Neural progenitor cell (in vitro differentiated cells): ENCODE data around the gene GID4. TPM values are rescaled to one million over a fixed set of nuclear protein-coding genes. Genes with fewer than 3 reads are reported as not detected.

Experiments
- DNase-seq: peaks from one replicate; pipeline ENCODE4 v3.0.0-alpha.2; 2016; ENCODE audit warnings: low spot score
- H2AFZ ChIP-seq: fragments of 200-600 bp; sonication (generic); replicated peaks from 2 replicates; pipeline ENCODE4 v1.6.1; 2016; ENCODE audit warnings: antibody characterized with exemption
- H3F3A ChIP-seq: fragments of 200-600 bp; sonication (generic); 2 replicates; pipeline ENCODE4 v1.6.1; 2016; ENCODE audit warnings: antibody characterized with exemption, low read depth
- H3K27ac ChIP-seq: fragments of 200-600 bp; sonication (generic); 2 replicates; pipeline ENCODE4 v1.5.1; 2016; ENCODE audit warnings: mild to moderate bottlenecking
- H3K27me3 ChIP-seq: fragments of 200-600 bp; sonication (generic); 2 replicates; pipeline ENCODE4 v1.6.1; 2016; ENCODE audit warnings: mild to moderate bottlenecking, moderate library complexity
- H3K36me3 ChIP-seq: fragments of 200-600 bp; sonication (generic); 2 replicates; pipeline ENCODE4 v1.5.1; 2016
- H3K4me1 ChIP-seq: fragments of 200-600 bp; sonication (generic); 2 replicates; pipeline ENCODE4 v1.6.1; 2016; ENCODE audit warnings: mixed run types
- H3K4me2 ChIP-seq: fragments of 200-600 bp; sonication (generic); 2 replicates; pipeline ENCODE4 v1.6.1; 2016
- H3K4me3 ChIP-seq: fragments of 200-600 bp; sonication (generic); 2 replicates; pipeline ENCODE4 v1.5.1; 2016
- H3K79me2 ChIP-seq: fragments of 200-600 bp; sonication (generic); 2 replicates; pipeline ENCODE4 v1.6.1; 2016; ENCODE audit warnings: low read depth
- H3K9ac ChIP-seq: fragments of 200-600 bp; sonication (generic); 2 replicates; pipeline ENCODE4 v1.6.1; 2016
- H3K9me3 ChIP-seq: fragments of 200-600 bp; sonication (generic); 2 replicates; pipeline ENCODE4 v1.5.1; 2016; ENCODE audit warnings: low read depth
- H4K20me1 ChIP-seq: fragments of 200-600 bp; sonication (generic); 2 replicates; pipeline ENCODE4 v1.6.1; 2016; ENCODE audit warnings: low read depth
- H3K27ac Mint-ChIP-seq: 3 replicates; pipeline ENCODE4 v1.8.0; 2021; ENCODE audit warnings: mixed read lengths
- H3K27me3 Mint-ChIP-seq: 2 replicates; pipeline ENCODE4 v1.8.0; 2022; ENCODE audit warnings: low read depth, mild to moderate bottlenecking, inconsistent platforms, moderate library complexity, mixed read lengths; ENCODE audit not compliant: insufficient read depth
- H3K36me3 Mint-ChIP-seq: 3 replicates; pipeline ENCODE4 v1.8.0; 2021; ENCODE audit warnings: mixed read lengths
- H3K4me1 Mint-ChIP-seq: 3 replicates; pipeline ENCODE4 v1.8.0; 2021; ENCODE audit warnings: mixed read lengths
- H3K4me3 Mint-ChIP-seq: 3 replicates; pipeline ENCODE4 v1.8.0; 2021; ENCODE audit warnings: mild to moderate bottlenecking, moderate library complexity, mixed read lengths
- H3K9me3 Mint-ChIP-seq: 3 replicates; pipeline ENCODE4 v1.8.0; 2020; ENCODE audit warnings: mixed read lengths
- EZH2 ChIP-seq: fragments of 200-600 bp; sonication (generic); IDR thresholded peaks from 2 replicates; pipeline ENCODE4 v1.6.1; 2017; ENCODE audit warnings: antibody characterized with exemption, mild to moderate bottlenecking, moderate library complexity
- EZH2phosphoT487 ChIP-seq: fragments of 200-600 bp; sonication (generic); IDR thresholded peaks from 2 replicates; pipeline ENCODE4 v1.6.1; 2017; ENCODE audit warnings: antibody characterized with exemption
- total RNA-seq: library from RNA; depleted of rRNA; stranded (reverse); fragments of >200 nt; gene quantifications from 2 replicates; pipeline ENCODE4 v1.2.3, GENCODE V29; 2015; ENCODE audit warnings: low replicate concordance
- TF ChIP-seq, protein P1 (sequence below): fragments of 200-600 bp; sonication (generic); IDR thresholded peaks from 2 replicates; pipeline ENCODE4 v1.5.1; 2017; ENCODE audit warnings: antibody characterized with exemption, mild to moderate bottlenecking

The GID4 gene
- total RNA-seq, 1 donor from 2014 or later, result 10.6 TPM

DNA sequence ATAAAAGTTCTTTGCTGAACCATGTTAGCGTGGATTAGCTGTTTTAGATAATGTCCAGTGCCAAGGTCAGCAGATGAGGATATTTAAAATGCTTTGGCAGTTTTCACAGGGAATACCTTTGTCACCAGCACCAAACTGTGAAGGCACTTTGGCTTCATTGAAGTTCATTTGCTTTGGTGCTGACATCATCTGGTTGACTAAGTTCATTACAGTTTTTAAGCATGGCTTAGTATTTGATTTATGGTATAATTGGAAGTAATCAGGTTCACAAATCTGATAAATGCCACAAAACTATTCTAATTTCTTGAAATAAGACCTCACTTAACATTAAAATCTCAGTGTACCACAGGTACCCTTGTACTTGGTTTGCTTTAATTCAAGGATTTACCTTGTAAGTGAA, 4.3 kb downstream of the GID4 start:
- no peak overlapping the region for H3K4me3 ChIP-seq
- peaks cover 28% of the 10 kb centered on the region for H3K4me1 Mint-ChIP-seq
- peaks cover 6% of the 10 kb centered on the region for H3F3A ChIP-seq
- no peak overlapping the region for H3K9ac ChIP-seq
- H3K36me3 Mint-ChIP-seq, result peaks cover 8% of the 10 kb centered on the region
- no peak for DNase-seq
- H2AFZ ChIP-seq, result no peak overlapping the region
- H3K4me3 Mint-ChIP-seq, result no peak overlapping the region
- no peaks in the 10 kb centered on the region for H3K36me3 ChIP-seq
- TF ChIP-seq EZH2phosphoT487 (no peak), EZH2 (no peak)
- TF ChIP-seq, protein P1, sequence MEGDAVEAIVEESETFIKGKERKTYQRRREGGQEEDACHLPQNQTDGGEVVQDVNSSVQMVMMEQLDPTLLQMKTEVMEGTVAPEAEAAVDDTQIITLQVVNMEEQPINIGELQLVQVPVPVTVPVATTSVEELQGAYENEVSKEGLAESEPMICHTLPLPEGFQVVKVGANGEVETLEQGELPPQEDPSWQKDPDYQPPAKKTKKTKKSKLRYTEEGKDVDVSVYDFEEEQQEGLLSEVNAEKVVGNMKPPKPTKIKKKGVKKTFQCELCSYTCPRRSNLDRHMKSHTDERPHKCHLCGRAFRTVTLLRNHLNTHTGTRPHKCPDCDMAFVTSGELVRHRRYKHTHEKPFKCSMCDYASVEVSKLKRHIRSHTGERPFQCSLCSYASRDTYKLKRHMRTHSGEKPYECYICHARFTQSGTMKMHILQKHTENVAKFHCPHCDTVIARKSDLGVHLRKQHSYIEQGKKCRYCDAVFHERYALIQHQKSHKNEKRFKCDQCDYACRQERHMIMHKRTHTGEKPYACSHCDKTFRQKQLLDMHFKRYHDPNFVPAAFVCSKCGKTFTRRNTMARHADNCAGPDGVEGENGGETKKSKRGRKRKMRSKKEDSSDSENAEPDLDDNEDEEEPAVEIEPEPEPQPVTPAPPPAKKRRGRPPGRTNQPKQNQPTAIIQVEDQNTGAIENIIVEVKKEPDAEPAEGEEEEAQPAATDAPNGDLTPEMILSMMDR, result no peak
- no peak overlapping the region for H3K27ac Mint-ChIP-seq
- peaks cover 29% of the 10 kb centered on the region for H3K79me2 ChIP-seq
- H3K9me3 ChIP-seq, result no peaks in the 10 kb centered on the region
- peaks cover 7% of the 10 kb centered on the region for H3K4me1 ChIP-seq
- no peaks in the 10 kb centered on the region for H3K9me3 Mint-ChIP-seq
- peaks cover 33% of the 10 kb centered on the region for H4K20me1 ChIP-seq
- H3K27me3 ChIP-seq, result no peaks in the 10 kb centered on the region
- no peak overlapping the region for H3K4me2 ChIP-seq
- H3K27ac ChIP-seq, result no peak overlapping the region
- peaks cover 2% of the 10 kb centered on the region for H3K27me3 Mint-ChIP-seq

DNA sequence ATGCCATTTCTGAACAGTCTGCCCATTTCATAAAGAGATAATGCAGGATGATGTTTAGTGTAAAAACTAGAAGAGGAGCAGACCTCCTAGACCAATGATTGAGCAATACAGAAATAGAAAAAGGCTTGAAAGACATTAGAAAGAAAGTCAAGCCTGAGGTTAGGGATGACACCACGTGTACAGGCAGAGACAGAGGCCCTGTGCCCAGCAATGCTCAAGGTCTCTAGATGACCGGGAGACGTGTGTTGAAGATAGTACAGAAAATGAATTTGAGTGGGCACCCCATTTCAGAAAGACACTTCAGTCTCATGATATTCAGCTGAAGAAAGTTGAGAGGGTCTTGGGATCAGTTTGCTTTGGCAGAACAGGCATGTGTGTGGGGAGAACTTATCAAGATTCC, 5.4 kb downstream of the GID4 start:
- TF ChIP-seq, protein P1, result no peak
- TF ChIP-seq EZH2phosphoT487 (no peak), EZH2 (no peak)
- H3K9ac ChIP-seq, result no peak overlapping the region
- H3K9me3 ChIP-seq, result no peaks in the 10 kb centered on the region
- Mint-ChIP-seq H3K4me3 (no peak overlapping the region), H3K36me3 (peaks cover 11% of the 10 kb centered on the region), H3K4me1 (peaks cover 24% of the 10 kb centered on the region), H3K27ac (no peak overlapping the region), H3K27me3 (no peaks in the 10 kb centered on the region), H3K9me3 (no peaks in the 10 kb centered on the region)
- no peak overlapping the region for H2AFZ ChIP-seq
- H3K4me1 ChIP-seq, result peaks cover 7% of the 10 kb centered on the region
- peaks cover 33% of the 10 kb centered on the region for H4K20me1 ChIP-seq
- H3K4me2 ChIP-seq, result no peak overlapping the region
- H3K79me2 ChIP-seq, result peaks cover 29% of the 10 kb centered on the region
- no peak for DNase-seq
- no peak overlapping the region for H3K27ac ChIP-seq
- no peaks in the 10 kb centered on the region for H3K36me3 ChIP-seq
- H3K4me3 ChIP-seq, result no peak overlapping the region
- peaks cover 6% of the 10 kb centered on the region for H3F3A ChIP-seq
- H3K27me3 ChIP-seq, result no peaks in the 10 kb centered on the region

DNA sequence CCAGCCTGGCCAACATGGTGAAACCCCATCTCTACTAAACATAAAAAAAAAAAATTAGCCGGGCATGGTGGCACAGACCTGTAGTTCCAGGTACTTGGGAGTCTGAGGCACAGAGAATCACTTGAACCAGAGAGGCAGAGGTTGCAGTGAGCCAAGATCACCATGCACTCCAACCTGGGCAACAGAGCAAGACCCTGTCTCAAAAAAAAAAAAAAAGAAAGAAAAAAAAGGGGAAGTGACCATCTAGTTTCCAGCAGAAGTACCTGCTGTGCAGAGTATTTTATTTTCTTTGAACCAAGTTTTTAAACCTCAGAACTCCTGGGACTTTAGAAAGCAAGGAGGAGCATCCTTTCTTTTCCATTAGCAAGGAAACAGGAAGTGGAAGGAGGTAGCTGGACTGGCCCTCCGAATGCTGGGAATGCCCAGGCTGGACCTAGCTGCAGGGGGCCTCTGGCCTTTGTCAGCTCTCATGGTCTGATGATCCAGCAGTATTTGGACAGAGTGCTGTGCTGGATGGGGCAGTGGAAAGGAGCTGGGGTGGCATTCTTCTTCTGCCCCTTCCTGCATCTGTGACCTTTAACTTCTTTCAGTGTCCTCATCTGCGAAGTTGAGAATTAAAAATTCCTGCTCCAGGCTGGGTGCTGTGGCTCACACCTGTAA, 6.6 kb downstream of the GID4 start:
- Histone ChIP-seq H3K4me3 (no peak overlapping the region), H3K27ac (no peak overlapping the region), H3K36me3 (no peaks in the 10 kb centered on the region), H3F3A (no peaks in the 10 kb centered on the region), H3K27me3 (no peaks in the 10 kb centered on the region), H4K20me1 (peaks cover 22% of the 10 kb centered on the region), H3K4me1 (no peaks in the 10 kb centered on the region), H3K9ac (no peak overlapping the region), H3K4me2 (no peak overlapping the region), H3K9me3 (no peaks in the 10 kb centered on the region), H3K79me2 (peaks cover 19% of the 10 kb centered on the region), H2AFZ (no peak overlapping the region)
- Mint-ChIP-seq H3K36me3 (peaks cover 14% of the 10 kb centered on the region), H3K4me3 (no peak overlapping the region), H3K4me1 (peaks cover 16% of the 10 kb centered on the region), H3K27ac (no peak overlapping the region), H3K27me3 (no peaks in the 10 kb centered on the region), H3K9me3 (no peaks in the 10 kb centered on the region)
- TF ChIP-seq EZH2 (no peak), EZH2phosphoT487 (no peak)
- TF ChIP-seq, protein P1, result no peak
- no peak for DNase-seq
